Erythroblast (primary cell): ENCODE measurements around the gene CD81.

Source experiments
- GATA1 ChIP-seq: IDR thresholded peaks from 2 replicates; pipeline ENCODE4 v1.6.1; 2011; ENCODE audit warnings: low read depth, mild to moderate bottlenecking, control low read depth, low read length, moderate library complexity
- POLR2A ChIP-seq: IDR thresholded peaks from 2 replicates; pipeline ENCODE4 v1.6.1; 2011; ENCODE audit warnings: mild to moderate bottlenecking, low read length

DNA sequence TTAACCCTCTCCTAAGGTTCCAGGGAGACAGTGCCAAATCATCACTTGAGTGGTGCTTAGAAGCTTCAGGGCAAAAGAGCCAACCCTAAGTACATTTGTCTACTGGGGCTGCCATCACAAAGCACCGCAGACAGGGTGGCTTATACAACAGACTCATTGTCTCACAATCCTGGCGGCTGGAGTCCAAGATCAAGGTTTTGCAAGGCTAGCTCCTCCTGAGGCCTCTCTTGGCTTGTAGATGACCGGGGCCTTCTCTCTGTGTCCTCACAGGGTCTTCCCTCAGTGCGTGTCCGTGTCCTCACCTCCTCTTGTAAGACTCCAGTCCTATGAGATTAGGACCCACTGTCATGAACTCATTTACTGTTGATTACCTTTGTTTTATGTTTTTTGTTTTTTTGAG is 34.1 kb upstream of the CD81 start:
- no peak for TF ChIP-seq POLR2A
- no peak for TF ChIP-seq GATA1
